Measurements from ENCODE around the gene RAB3GAP1.
"Not testable (repeated sequence)": the region's sequence is repeated elsewhere in the genome, so short reads cannot be mapped to it uniquely, and the experiment has no call there.

RAB3GAP1 gene

GRCh38 chr2:135052042-135052876 is at the start of gene RAB3GAP1:
RAB3GAP1 (plus strand) TSS chr2:135052292; CDS start chr2:135052308, 16 bp downstream.
- DNase-seq (ENCODE audit: extremely low read depth in 1 of 2, low read depth in 1 of 2) = peak; percentile 84 to 94

- no peak for DNase-seq (ENCODE audit: extremely low read depth in 1 of 2, low read depth in 1 of 2)
Measured at GRCh38 chr2:135002836-135003235, 49.3 kb upstream of the RAB3GAP1 start.

- peak; percentile 47 to 56 for DNase-seq (ENCODE audit: extremely low read depth in 1 of 2, low read depth in 1 of 2)
Measured at GRCh38 chr2:135004005-135004746, 47.9 kb upstream of the RAB3GAP1 start.

GRCh38 chr2:135005753-135006152 is 46.3 kb upstream of the RAB3GAP1 start:
- no peak for DNase-seq (ENCODE audit: extremely low read depth in 1 of 2, low read depth in 1 of 2)

- no peak for DNase-seq (ENCODE audit: extremely low read depth in 1 of 2, low read depth in 1 of 2)
Measured at GRCh38 chr2:135009339-135009738, 42.8 kb upstream of the RAB3GAP1 start.

- DNase-seq (ENCODE audit: extremely low read depth in 1 of 2, low read depth in 1 of 2) = no peak
Measured at GRCh38 chr2:135010200-135010942, 41.7 kb upstream of the RAB3GAP1 start.

- DNase-seq (ENCODE audit: extremely low read depth in 1 of 2, low read depth in 1 of 2) = no peak
Measured at GRCh38 chr2:135011633-135012032, 40.5 kb upstream of the RAB3GAP1 start.

GRCh38 chr2:135021618-135022017 is 30.5 kb upstream of the RAB3GAP1 start:
- DNase-seq (ENCODE audit: extremely low read depth in 1 of 2, low read depth in 1 of 2) = no peak

- no peak for DNase-seq (ENCODE audit: extremely low read depth in 1 of 2, low read depth in 1 of 2)
Measured at GRCh38 chr2:135022952-135023880, 28.9 kb upstream of the RAB3GAP1 start.

GRCh38 chr2:135023886-135024485 is 28.1 kb upstream of the RAB3GAP1 start:
- no peak for DNase-seq (ENCODE audit: extremely low read depth in 1 of 2, low read depth in 1 of 2)

- no peak for DNase-seq (ENCODE audit: extremely low read depth in 1 of 2, low read depth in 1 of 2)
Measured at GRCh38 chr2:135029481-135030134, 22.5 kb upstream of the RAB3GAP1 start.

- no peak for DNase-seq (ENCODE audit: extremely low read depth in 1 of 2, low read depth in 1 of 2)
Measured at GRCh38 chr2:135030826-135031225, 21.3 kb upstream of the RAB3GAP1 start.

GRCh38 chr2:135033216-135033615 is 18.9 kb upstream of the RAB3GAP1 start:
- DNase-seq (ENCODE audit: extremely low read depth in 1 of 2, low read depth in 1 of 2) = not testable (repeated sequence)

- DNase-seq (ENCODE audit: extremely low read depth in 1 of 2, low read depth in 1 of 2) = no peak
Measured at GRCh38 chr2:135037831-135038230, 14.3 kb upstream of the RAB3GAP1 start.

GRCh38 chr2:135043345-135043744 is 8.7 kb upstream of the RAB3GAP1 start:
- DNase-seq (ENCODE audit: extremely low read depth in 1 of 2, low read depth in 1 of 2) = no peak

- DNase-seq (ENCODE audit: extremely low read depth in 1 of 2, low read depth in 1 of 2) = no peak
Measured at GRCh38 chr2:135047300-135047699, 4.8 kb upstream of the RAB3GAP1 start, which contains the start of gene MAP3K19. MAP3K19 (minus strand) TSS chr2:135047447; CDS start chr2:135024647, 22,800 bp downstream.

GRCh38 chr2:135048122-135048521 is 4.0 kb upstream of the RAB3GAP1 start:
- no peak for DNase-seq (ENCODE audit: extremely low read depth in 1 of 2, low read depth in 1 of 2)

- DNase-seq (ENCODE audit: extremely low read depth in 1 of 2, low read depth in 1 of 2) = no peak
Measured at GRCh38 chr2:135050132-135050531, 2.0 kb upstream of the RAB3GAP1 start.

GRCh38 chr2:135050684-135051083 is 1.4 kb upstream of the RAB3GAP1 start:
- DNase-seq (ENCODE audit: extremely low read depth in 1 of 2, low read depth in 1 of 2) = no peak
